Measurements from ENCODE around the gene ANO4. TPM values are rescaled to one million over a fixed set of nuclear protein-coding genes. Genes with fewer than 3 reads are reported as not detected.
"Not testable (repeated sequence)": the region's sequence is repeated elsewhere in the genome, so short reads cannot be mapped to it uniquely, and the experiment has no call there.

Gene ANO4
- total RNA-seq, 2 experiments from 2014 or later = not detected

GRCh38 chr12:100927826-100928225, 133.2 kb downstream of the ANO4 start:
- no peak overlapping the region for H3K4me3 Mint-ChIP-seq
- CTCF ChIA-PET = no interaction called here

DNA sequence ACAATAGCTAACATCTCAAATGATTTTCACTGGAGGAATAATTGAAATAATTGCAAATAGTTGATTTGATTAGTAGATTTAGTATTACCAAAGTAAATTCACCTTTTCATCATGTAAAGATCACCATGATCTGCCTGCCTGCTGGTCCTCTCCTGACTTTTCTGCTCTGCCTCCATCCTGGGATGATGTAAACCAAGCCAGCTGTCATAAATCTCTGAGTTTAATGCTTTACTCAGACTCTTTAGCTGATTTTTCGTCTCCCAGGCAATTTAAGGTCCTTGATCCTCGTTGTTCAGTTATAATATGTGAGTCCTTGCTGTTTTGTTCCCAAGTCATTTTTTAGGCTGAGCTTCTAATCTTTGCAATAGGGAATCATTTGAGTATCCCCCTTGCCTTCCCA, 138.0 kb downstream of the ANO4 start:
- DNase-seq = no peak
- no peak overlapping the region for H3K27ac Mint-ChIP-seq
- no peaks in the 10 kb centered on the region for H3K36me3 Mint-ChIP-seq (ENCODE audit: low read depth)
- TF ChIP-seq, protein P1, sequence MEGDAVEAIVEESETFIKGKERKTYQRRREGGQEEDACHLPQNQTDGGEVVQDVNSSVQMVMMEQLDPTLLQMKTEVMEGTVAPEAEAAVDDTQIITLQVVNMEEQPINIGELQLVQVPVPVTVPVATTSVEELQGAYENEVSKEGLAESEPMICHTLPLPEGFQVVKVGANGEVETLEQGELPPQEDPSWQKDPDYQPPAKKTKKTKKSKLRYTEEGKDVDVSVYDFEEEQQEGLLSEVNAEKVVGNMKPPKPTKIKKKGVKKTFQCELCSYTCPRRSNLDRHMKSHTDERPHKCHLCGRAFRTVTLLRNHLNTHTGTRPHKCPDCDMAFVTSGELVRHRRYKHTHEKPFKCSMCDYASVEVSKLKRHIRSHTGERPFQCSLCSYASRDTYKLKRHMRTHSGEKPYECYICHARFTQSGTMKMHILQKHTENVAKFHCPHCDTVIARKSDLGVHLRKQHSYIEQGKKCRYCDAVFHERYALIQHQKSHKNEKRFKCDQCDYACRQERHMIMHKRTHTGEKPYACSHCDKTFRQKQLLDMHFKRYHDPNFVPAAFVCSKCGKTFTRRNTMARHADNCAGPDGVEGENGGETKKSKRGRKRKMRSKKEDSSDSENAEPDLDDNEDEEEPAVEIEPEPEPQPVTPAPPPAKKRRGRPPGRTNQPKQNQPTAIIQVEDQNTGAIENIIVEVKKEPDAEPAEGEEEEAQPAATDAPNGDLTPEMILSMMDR (IDR thresholded peaks at IDR 0.05) = no peak
- intact Hi-C loops (cut with micrococcal nuclease) = no loop called here
- H3K9me3 Mint-ChIP-seq = no peaks in the 10 kb centered on the region
- no peaks in the 10 kb centered on the region for H3K4me1 Mint-ChIP-seq (ENCODE audit: low read depth)
- no peak for ATAC-seq
- H3K4me3 Mint-ChIP-seq = no peak overlapping the region
- H3K27me3 Mint-ChIP-seq = peaks cover 1% of the 10 kb centered on the region
- ChIA-PET POLR2A (no interaction called here), CTCF (no interaction called here)

More at GRCh38 chr12:100927826-100928225, 133.2 kb downstream of the ANO4 start:
- ATAC-seq (no peak), DNase-seq (no peak)
- no peaks in the 10 kb centered on the region for H3K27me3 Mint-ChIP-seq
- no peaks in the 10 kb centered on the region for H3K36me3 Mint-ChIP-seq (ENCODE audit: low read depth)
- no peaks in the 10 kb centered on the region for H3K4me1 Mint-ChIP-seq (ENCODE audit: low read depth)
- H3K27ac Mint-ChIP-seq = no peak overlapping the region
- TF ChIP-seq, protein P1 (IDR thresholded peaks at IDR 0.05) = no peak
- POLR2A ChIA-PET = no interaction called here
- intact Hi-C loops (cut with micrococcal nuclease) = no loop called here
- H3K9me3 Mint-ChIP-seq = no peaks in the 10 kb centered on the region

GRCh38 chr12:100933531-100933930, 139.0 kb downstream of the ANO4 start:
- intact Hi-C loops (cut with micrococcal nuclease); ATAC-seq; DNase-seq; POLR2A ChIA-PET; H3K27me3 Mint-ChIP-seq; CTCF ChIA-PET; H3K9me3 Mint-ChIP-seq; H3K27ac Mint-ChIP-seq; H3K4me3 Mint-ChIP-seq; H3K36me3 Mint-ChIP-seq (ENCODE audit: low read depth); H3K4me1 Mint-ChIP-seq (ENCODE audit: low read depth): not testable (repeated sequence)

DNA sequence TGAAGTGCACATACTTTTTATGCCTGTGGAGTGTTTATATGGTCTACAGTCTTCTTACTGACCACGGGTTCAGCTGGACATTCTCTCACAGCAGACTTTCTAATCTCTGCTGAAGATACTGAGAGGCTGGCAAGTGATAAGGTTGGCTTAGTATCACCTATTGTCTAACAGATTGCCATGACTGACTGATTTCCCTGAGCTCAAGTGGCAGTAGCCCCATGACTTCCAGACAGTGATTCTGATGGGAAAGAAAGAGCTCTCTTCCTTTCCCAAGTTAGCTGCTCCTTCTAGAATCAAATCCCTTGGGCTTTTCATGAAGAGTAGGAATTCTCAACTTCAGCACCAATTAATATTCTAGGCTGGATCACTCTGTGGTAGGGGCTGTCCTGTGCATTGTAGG, 141.4 kb downstream of the ANO4 start:
- Mint-ChIP-seq H3K9me3 (no peaks in the 10 kb centered on the region), H3K36me3 (ENCODE audit: low read depth) (no peaks in the 10 kb centered on the region), H3K4me3 (no peak overlapping the region), H3K27me3 (peaks cover 1% of the 10 kb centered on the region), H3K27ac (no peak overlapping the region), H3K4me1 (ENCODE audit: low read depth) (no peaks in the 10 kb centered on the region)
- CTCF ChIA-PET = no interaction called here
- TF ChIP-seq, protein P1 (IDR thresholded peaks at IDR 0.05) = no peak
- no peak for ATAC-seq
- POLR2A ChIA-PET = no interaction called here
- no peak for DNase-seq
- intact Hi-C loops (cut with micrococcal nuclease) = no loop called here

DNA sequence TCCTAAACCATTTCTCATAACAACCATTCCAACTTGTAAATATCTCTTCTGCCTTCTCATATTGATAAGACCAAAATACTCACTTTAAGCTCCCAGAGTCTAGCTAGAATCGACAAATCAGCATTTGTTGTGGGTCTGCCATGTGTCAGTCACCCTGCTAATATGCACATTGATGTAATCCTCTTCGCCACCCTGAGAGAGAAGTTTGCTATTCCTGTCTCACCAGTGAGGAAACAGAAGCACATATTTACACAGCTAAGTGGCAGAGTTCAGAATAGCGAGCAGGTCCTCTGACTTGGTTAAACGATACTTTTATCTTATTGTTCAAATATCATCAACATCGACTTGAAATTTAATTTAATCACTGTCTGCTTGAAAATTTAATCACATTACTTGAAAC, 142.1 kb downstream of the ANO4 start:
- Mint-ChIP-seq H3K27me3 (peaks cover 1% of the 10 kb centered on the region), H3K27ac (no peak overlapping the region), H3K9me3 (no peaks in the 10 kb centered on the region), H3K4me3 (no peak overlapping the region), H3K36me3 (ENCODE audit: low read depth) (no peaks in the 10 kb centered on the region), H3K4me1 (ENCODE audit: low read depth) (no peaks in the 10 kb centered on the region)
- TF ChIP-seq, protein P1 (IDR thresholded peaks at IDR 0.05) = no peak
- POLR2A ChIA-PET = no interaction called here
- intact Hi-C loops (cut with micrococcal nuclease) = no loop called here
- DNase-seq = no peak
- CTCF ChIA-PET = no interaction called here
- ATAC-seq = no peak

DNA sequence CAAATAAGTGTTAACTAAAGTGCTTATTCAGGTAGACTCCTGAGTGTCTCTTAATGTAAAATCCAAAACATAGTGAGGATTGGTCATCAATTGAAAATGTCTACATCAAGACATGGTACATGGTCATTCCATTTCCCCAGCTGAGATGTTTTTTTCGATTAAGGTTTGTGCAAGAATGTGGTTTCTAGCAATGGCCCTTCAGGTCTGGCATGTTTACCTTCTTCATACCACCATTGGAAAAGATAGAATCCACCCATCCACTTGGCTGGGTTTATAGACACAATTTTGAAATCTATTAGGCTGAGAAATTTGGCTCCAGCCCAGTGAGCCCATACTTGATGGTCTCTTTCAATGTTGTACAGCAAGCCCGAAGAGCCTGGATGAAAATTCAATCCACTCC, 145.9 kb downstream of the ANO4 start:
- CTCF ChIA-PET = no interaction called here
- H3K9me3 Mint-ChIP-seq = no peaks in the 10 kb centered on the region

More for the DNA sequence above, 145.9 kb downstream of the ANO4 start:
- POLR2A ChIA-PET = no interaction called here
- Mint-ChIP-seq H3K27me3 (peaks cover 1% of the 10 kb centered on the region), H3K36me3 (ENCODE audit: low read depth) (no peaks in the 10 kb centered on the region), H3K4me1 (ENCODE audit: low read depth) (no peaks in the 10 kb centered on the region), H3K27ac (no peak overlapping the region), H3K4me3 (no peak overlapping the region)
- no peak for ATAC-seq
- intact Hi-C loops (cut with micrococcal nuclease) = no loop called here
- DNase-seq = no peak
- TF ChIP-seq, protein P1 (IDR thresholded peaks at IDR 0.05) = no peak

Data from activated CD8-positive, alpha-beta T cell treated with anti-CD3 and anti-CD28 coated beads for 36 hours (primary cell).